ENCODE results near the gene DLG2.
A peak's percentile ranks its signal among the peaks of the same experiment; 100 is the strongest.

The DLG2 gene

GRCh38 chr11:84660257-84660977 lies 966.7 kb downstream of the DLG2 start:
- no peak for DNase-seq (ENCODE audit: low spot score)

- no peak for DNase-seq (ENCODE audit: low spot score)
Measured at GRCh38 chr11:84655712-84656111, 971.4 kb downstream of the DLG2 start.

- DNase-seq (ENCODE audit: low spot score) = no peak
Measured at GRCh38 chr11:84648471-84648870, 978.7 kb downstream of the DLG2 start.

GRCh38 chr11:84645988-84646694 lies 981.0 kb downstream of the DLG2 start:
- DNase-seq (ENCODE audit: low spot score) = no peak

GRCh38 chr11:84642500-84642899 lies 984.6 kb downstream of the DLG2 start:
- no peak for DNase-seq (ENCODE audit: low spot score)

GRCh38 chr11:84634309-84634708 lies 992.8 kb downstream of the DLG2 start:
- DNase-seq (ENCODE audit: low spot score) = no peak

GRCh38 chr11:84628871-84629620 lies 998.1 kb downstream of the DLG2 start:
- DNase-seq (ENCODE audit: low spot score) = no peak

- DNase-seq (ENCODE audit: low spot score) = no peak
Measured at GRCh38 chr11:84626256-84626655, 1000.9 kb downstream of the DLG2 start.

- no peak for DNase-seq (ENCODE audit: low spot score)
Measured at GRCh38 chr11:84612645-84613044, 1014.5 kb downstream of the DLG2 start.

- no peak for DNase-seq (ENCODE audit: low spot score)
Measured at GRCh38 chr11:84608837-84609196, 1018.3 kb downstream of the DLG2 start.

- DNase-seq (ENCODE audit: low spot score) = no peak
Measured at GRCh38 chr11:84607975-84608836, 1018.9 kb downstream of the DLG2 start.

GRCh38 chr11:84594602-84595001 lies 1032.5 kb downstream of the DLG2 start:
- no peak for DNase-seq (ENCODE audit: low spot score)

- DNase-seq (ENCODE audit: low spot score) = no peak
Measured at GRCh38 chr11:84590106-84590505, 1037.0 kb downstream of the DLG2 start.

GRCh38 chr11:84588131-84588829 lies 1038.9 kb downstream of the DLG2 start:
- no peak for DNase-seq (ENCODE audit: low spot score)

GRCh38 chr11:84583106-84583505 lies 1044.0 kb downstream of the DLG2 start:
- DNase-seq (ENCODE audit: low spot score) = no peak

- DNase-seq (ENCODE audit: low spot score) = no peak
Measured at GRCh38 chr11:84581083-84581482, 1046.1 kb downstream of the DLG2 start.

- no peak for DNase-seq (ENCODE audit: low spot score)
Measured at GRCh38 chr11:84580428-84580827, 1046.7 kb downstream of the DLG2 start.

GRCh38 chr11:84573868-84574267 lies 1053.3 kb downstream of the DLG2 start:
- no peak for DNase-seq (ENCODE audit: low spot score)

- DNase-seq (ENCODE audit: low spot score) = no peak
Measured at GRCh38 chr11:84566671-84567070, 1060.5 kb downstream of the DLG2 start.

- no peak for DNase-seq (ENCODE audit: low spot score)
Measured at GRCh38 chr11:84564867-84565184, 1062.3 kb downstream of the DLG2 start.

GRCh38 chr11:84564180-84564866 lies 1062.8 kb downstream of the DLG2 start:
- peak; percentile 55 for DNase-seq (ENCODE audit: low spot score)

Measured in SW480 (cell line).